Heart right ventricle (tissue), 16 donors: ENCODE results near the gene APOBEC2. TPM values are rescaled to one million over a fixed set of nuclear protein-coding genes. Genes with fewer than 3 reads are reported as not detected.
A peak's percentile ranks its signal among the peaks of the same experiment; 100 is the strongest.

ENCODE experiments used
- ATAC-seq, 8 donors: fragments of 200-7000 bp; cut with Tn5 transposase; one replicate each; pipeline ENCODE4 v1.9.1; 2020; ENCODE audit warnings: mild to moderate bottlenecking in 8 of 8, moderate library complexity in 8 of 8, moderate number of reproducible peaks in 1 of 8
- DNase-seq, 2 donors: peaks; one replicate each; pipeline ENCODE4 v3.0.0-alpha.2; 2020
- H3K27ac ChIP-seq, 10 donors: fragments of 200-600 bp; sonication (generic) in 2 of 10; one replicate each; pipeline versions ENCODE4 v1.5.0 to v1.8.0; 2020 to 2022; ENCODE audit warnings: mild to moderate bottlenecking in 3 of 10
- H3K27me3 ChIP-seq, 7 donors: fragments of 200-600 bp; one replicate each; pipeline ENCODE4 v1.8.0; 2021 to 2022; ENCODE audit warnings: mild to moderate bottlenecking in 2 of 7
- H3K36me3 ChIP-seq, 9 donors: fragments of 200-600 bp; sonication (generic) in 1 of 9; one replicate each; pipeline versions ENCODE4 v1.5.0 to v1.8.0; 2020 to 2022; ENCODE audit warnings: mild to moderate bottlenecking in 2 of 9
- H3K4me1 ChIP-seq, 9 donors: fragments of 200-600 bp; sonication (generic) in 1 of 9; one replicate each; pipeline versions ENCODE4 v1.5.0 to v1.8.0; 2020 to 2022; ENCODE audit warnings: mild to moderate bottlenecking in 4 of 9
- H3K4me3 ChIP-seq, 10 donors: fragments of 200-600 bp; sonication (generic) in 2 of 10; one replicate each; pipeline versions ENCODE4 v1.5.0 to v1.8.0; 2020 to 2022; ENCODE audit warnings: mild to moderate bottlenecking in 7 of 10, moderate library complexity in 2 of 10
- H3K9me3 ChIP-seq, 11 donors: fragments of 200-600 bp in 10 of 11; sonication (generic) in 2 of 11; one replicate each; pipeline versions ENCODE4 v1.5.0 to v1.8.0; 2013 to 2022; ENCODE audit warnings: mild to moderate bottlenecking in 2 of 11, control low read depth in 1 of 11, moderate library complexity in 1 of 11
- WGBS, 2 donors: extraction: QIAGEN DNeasy Blood & Tissue Kit; methylation state at CpG; one replicate each; pipeline ENCODE4 v1.1.7; 2013; ENCODE audit warnings: inconsistent platforms in 1 of 2; 5-methylcytosine and 5-hydroxymethylcytosine counted together
- intact Hi-C, 10 donors: fragments of 100-400 bp; cut with DNase I; formaldehyde crosslinking; loops; one replicate each; pipeline versions ENCODE4 v1.11.1 to v1.14.2; 2022
- polyA plus RNA-seq, 2 donors: library from polyadenylated mRNA; stranded (reverse); fragments of 200-250 nt; gene quantifications; one replicate each; pipeline ENCODE4 v1.2.3, GENCODE V29; 2013
- total RNA-seq, 10 donors: library from RNA; stranded (reverse); fragmentation: NEBNext Ultra II Directional in 3 of 10; extraction: Animal tissue kit (Norgen Biotek cat#: 25700) in 3 of 10; gene quantifications; one replicate each; pipeline versions ENCODE4 v1.2.1 to v1.2.4, GENCODE V29; 2021 to 2023
- TF ChIP-seq, protein P1 (sequence below), 9 donors: fragments of 200-600 bp; sonication (generic) in 2 of 9; IDR thresholded peaks; one replicate each; pipeline versions ENCODE4 v1.5.0 to v1.8.0; 2021 to 2022; ENCODE audit warnings: antibody characterized with exemption in 9 of 9, mild to moderate bottlenecking in 5 of 9, moderate library complexity in 1 of 9
- donor health status: Arrhythmogenic right ventricular cardiomyopathy.
- donor health status: ischemic (EF 13 %, LVEDD 7.1; RV severe dilation, severe dysfunction).
- donor health status: healthy with polysubstance abuse.
- donor health status: DM: no; HTN: yes; CAD: no.
- donor health status: DM: no; HTN: no; CAD: no.
- donor health status: ischemic (EF 25% LVEDD 6.9; RV normal size, moderate dysfunction).
- donor health status: ischemic (EF 25% LVEDD 5.7; RV mildly dilated, moderate dysfunction).
- donor health status: healthy.
- donor health status: DM: yes; HTN: yes; CAD: no.
- donor health status: Ischemic cardiomyopathy.
- donor health status: ischemic (EF 35%, LVEDD 5.7; RV mildly dilated, moderate dysfunction).
- donor health status: nonischemic (EF 11% LVEDD 7.7; RV severe dilation, severe dysfunction).
- donor health status: DM: yes; HTN: yes; CAD: no.
- donor health status: PGD.
- donor health status: ischemic (EF 29% LVEDD 5.4; RV normal size, mild dysfunction).
- donor health status: nonischemic (EF 23%, LVEDD 6.1; RV moderate dilation, normal function).

APOBEC2 gene
- total and polyA plus RNA-seq, 12 donors = 79.0 to 307 (median 218) TPM

DNA sequence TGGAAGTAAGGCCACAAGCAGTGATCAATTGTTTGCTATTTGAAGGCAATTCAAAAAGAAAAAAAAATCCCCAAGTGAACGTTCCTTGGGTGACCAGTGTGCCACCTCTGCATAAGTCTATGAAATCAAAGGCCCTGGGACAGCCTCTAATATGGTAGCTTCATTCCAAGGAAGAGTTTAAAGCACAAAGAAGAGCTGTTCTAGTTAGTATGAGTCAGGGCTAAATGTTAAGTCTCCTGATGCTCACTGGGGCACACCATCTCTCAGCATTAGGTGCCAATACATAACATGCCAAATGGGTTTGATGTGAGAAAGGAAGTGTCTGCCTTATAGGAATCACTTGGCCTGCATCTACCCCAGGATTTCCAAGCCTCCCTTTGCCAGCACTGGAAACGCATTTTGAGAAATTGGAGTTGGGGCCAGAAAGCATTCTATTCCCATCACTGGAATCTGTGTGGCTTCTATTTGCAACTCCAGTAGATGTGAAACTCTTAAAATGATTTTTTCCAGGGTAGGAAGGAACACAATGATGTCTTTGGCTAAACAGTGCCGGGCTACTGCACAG, 27.0 kb upstream of the APOBEC2 start:
- no peak overlapping the region for H3K27ac ChIP-seq
- H3K4me3 ChIP-seq = no peak overlapping the region
- H3K27me3 ChIP-seq = no peaks in the 10 kb centered on the region
- H3K9me3 ChIP-seq = no peaks in the 10 kb centered on the region
- TF ChIP-seq, protein P1, sequence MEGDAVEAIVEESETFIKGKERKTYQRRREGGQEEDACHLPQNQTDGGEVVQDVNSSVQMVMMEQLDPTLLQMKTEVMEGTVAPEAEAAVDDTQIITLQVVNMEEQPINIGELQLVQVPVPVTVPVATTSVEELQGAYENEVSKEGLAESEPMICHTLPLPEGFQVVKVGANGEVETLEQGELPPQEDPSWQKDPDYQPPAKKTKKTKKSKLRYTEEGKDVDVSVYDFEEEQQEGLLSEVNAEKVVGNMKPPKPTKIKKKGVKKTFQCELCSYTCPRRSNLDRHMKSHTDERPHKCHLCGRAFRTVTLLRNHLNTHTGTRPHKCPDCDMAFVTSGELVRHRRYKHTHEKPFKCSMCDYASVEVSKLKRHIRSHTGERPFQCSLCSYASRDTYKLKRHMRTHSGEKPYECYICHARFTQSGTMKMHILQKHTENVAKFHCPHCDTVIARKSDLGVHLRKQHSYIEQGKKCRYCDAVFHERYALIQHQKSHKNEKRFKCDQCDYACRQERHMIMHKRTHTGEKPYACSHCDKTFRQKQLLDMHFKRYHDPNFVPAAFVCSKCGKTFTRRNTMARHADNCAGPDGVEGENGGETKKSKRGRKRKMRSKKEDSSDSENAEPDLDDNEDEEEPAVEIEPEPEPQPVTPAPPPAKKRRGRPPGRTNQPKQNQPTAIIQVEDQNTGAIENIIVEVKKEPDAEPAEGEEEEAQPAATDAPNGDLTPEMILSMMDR (IDR thresholded peaks at IDR 0.05) = no peak
- H3K36me3 ChIP-seq = no peaks in the 10 kb centered on the region
- intact Hi-C loops = loop anchor here in 8 of 10 donors (2.0 to 10.0 kb wide), 9 partner anchors 41 to 1681 kb away; no protein-coding TSS in a partner anchor
- no peak for DNase-seq
- no peak for ATAC-seq
- H3K4me1 ChIP-seq = peaks cover 3 to 29% (median 10%) of the 10 kb centered on the region in 9 donors
- 84 to 89% methylated on average over 3 of the region's 3 CpGs for WGBS, 2 donors

DNA sequence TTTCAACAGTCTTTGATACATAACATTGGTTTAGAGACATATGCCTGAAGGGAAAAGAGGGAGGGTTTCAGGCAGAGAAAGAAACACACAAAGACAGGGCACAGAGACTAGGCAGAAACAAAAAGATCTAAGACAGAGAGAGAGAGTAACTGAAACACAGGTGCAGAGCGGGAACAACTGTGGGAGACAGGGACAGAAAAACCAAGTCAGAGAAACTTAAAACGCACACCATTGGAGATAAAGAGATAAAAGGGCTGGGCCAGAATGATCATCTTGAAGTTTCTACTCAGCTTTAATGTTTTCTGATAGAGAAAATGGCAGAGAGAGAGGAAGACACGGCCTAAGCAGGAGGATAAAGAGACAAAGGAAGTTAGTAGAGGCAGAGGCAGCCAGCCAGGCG, 25.8 kb upstream of the APOBEC2 start:
- ATAC-seq (no peak), DNase-seq (no peak)
- no peaks in the 10 kb centered on the region for H3K9me3 ChIP-seq
- no peaks in the 10 kb centered on the region for H3K27me3 ChIP-seq
- intact Hi-C loops = loop anchor here in 8 of 10 donors (2.0 to 10.0 kb wide), 9 partner anchors 40 to 1682 kb away; no protein-coding TSS in a partner anchor
- H3K4me1 ChIP-seq = peaks cover 3 to 26% (median 10%) of the 10 kb centered on the region in 9 donors
- peak overlapping the region in 9 of 10 donors; percentile 43 to 66 (median 61) for H3K4me3 ChIP-seq
- WGBS, 2 donors = 41 to 48% methylated on average over 4 of the region's 4 CpGs
- TF ChIP-seq, protein P1 (IDR thresholded peaks at IDR 0.05) = no peak
- peak overlapping the region in 6 of 10 donors; percentile 78 to 86 (median 82) for H3K27ac ChIP-seq
- no peaks in the 10 kb centered on the region for H3K36me3 ChIP-seq

DNA sequence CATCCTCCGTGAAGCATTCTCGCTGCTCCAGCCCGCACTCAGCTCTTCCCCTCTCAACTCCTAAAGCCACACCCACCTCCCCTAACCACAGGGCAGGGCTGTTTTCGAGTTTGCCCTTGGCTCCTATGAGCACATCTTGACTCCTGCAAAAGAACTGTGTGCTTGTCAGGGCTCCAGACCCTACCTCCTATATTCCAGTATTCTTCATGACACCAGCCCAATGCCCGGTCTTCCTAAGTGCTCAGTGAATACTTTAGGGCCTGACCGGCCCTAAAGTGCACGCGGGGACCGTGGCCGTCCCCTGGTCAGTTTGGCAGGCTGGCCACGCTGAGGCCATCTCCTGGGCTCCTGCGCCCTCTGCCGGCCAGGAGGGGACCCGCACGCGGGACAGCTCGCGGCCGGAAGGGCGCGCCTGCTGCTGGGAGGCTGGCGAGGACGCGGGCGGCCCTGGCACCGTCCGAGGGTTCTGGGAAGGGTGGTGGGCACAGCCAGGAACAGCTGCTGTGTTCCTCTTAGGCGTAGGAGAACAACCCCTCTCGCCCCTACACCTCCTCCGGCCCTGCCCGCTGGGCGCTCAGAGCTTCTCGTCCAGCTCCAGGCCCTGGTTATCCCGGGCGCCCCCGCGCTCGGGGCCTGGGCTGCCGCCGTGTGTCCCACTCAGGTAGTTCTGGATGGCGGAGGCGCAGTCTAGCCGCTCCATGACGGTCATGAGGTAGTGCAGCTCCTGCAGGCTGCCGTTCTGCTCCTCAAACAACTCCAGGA, 25.0 kb upstream of the APOBEC2 start:
- ATAC-seq (peak; percentile 95 to 97 (median 96)), DNase-seq (peak; percentile 81 to 90)
- Histone ChIP-seq H3K36me3 (no peaks in the 10 kb centered on the region), H3K27ac (peak overlapping the region; percentile 27 to 86 (median 78)), H3K4me3 (peak overlapping the region; percentile 40 to 66 (median 60)), H3K9me3 (no peaks in the 10 kb centered on the region), H3K4me1 (peaks cover 3 to 26% (median 10%) of the 10 kb centered on the region in 9 donors), H3K27me3 (no peaks in the 10 kb centered on the region)
- TF ChIP-seq, protein P1 (IDR thresholded peaks at IDR 0.05) = peak; percentile 93 to 100 (median 100)
- WGBS, 2 donors = 1 to 2% methylated on average over 45 of the region's 45 CpGs
- intact Hi-C loops = loop anchor here in 8 of 10 donors (1.0 to 10.0 kb wide), 15 partner anchors 23 to 1683 kb away; no protein-coding TSS in a partner anchor
